HL-60 (cell line): ENCODE data around the gene GIGYF1.
A peak's percentile ranks its signal among the peaks of the same experiment; 100 is the strongest.
"Not testable (repeated sequence)": the region's sequence is repeated elsewhere in the genome, so short reads cannot be mapped to it uniquely, and the experiment has no call there.

Experiments used
- DNase-seq, 2 experiments: peaks; one replicate each; pipeline ENCODE4 v3.0.0-alpha.2; 2010 to 2020; ENCODE audit warnings: low read depth in 1 of 2, low spot score in 1 of 2
- H3K27ac ChIP-seq: fragments of 250-450 bp; sonication (Bioruptor Pico); replicated peaks from 2 replicates; pipeline ENCODE4 v1.5.1; 2020; ENCODE audit warnings: mild to moderate bottlenecking, moderate library complexity
- H3K27me3 ChIP-seq: fragments of 250-450 bp; sonication (Bioruptor Pico); 2 replicates; pipeline ENCODE4 v1.5.1; 2021; ENCODE audit warnings: mild to moderate bottlenecking, moderate library complexity; ENCODE audit not compliant: insufficient read depth, poor library complexity, severe bottlenecking
- H3K4me3 ChIP-seq: replicated peaks from 2 replicates; pipeline ENCODE4 v1.5.1; 2011; ENCODE audit warnings: mild to moderate bottlenecking, control low read depth, low read length; ENCODE audit not compliant: insufficient read depth
- CTCF ChIP-seq: IDR thresholded peaks from one replicate; pipeline ENCODE4 v1.5.1; 2011; ENCODE audit warnings: low read length, control low read depth, inconsistent platforms; ENCODE audit not compliant: insufficient read depth
- GABPA ChIP-seq: IDR thresholded peaks from 2 replicates; pipeline ENCODE4 v1.6.1; 2012; ENCODE audit warnings: low read depth
- POLR2AphosphoS5 ChIP-seq: IDR thresholded peaks from 2 replicates; pipeline ENCODE4 v1.6.1; 2012; ENCODE audit warnings: low read depth
- REST ChIP-seq: IDR thresholded peaks from 2 replicates; pipeline ENCODE4 v1.6.1; 2012; ENCODE audit warnings: low read depth; ENCODE audit not compliant: insufficient replicate concordance
- SPI1 ChIP-seq: IDR thresholded peaks from 2 replicates; pipeline ENCODE4 v1.6.1; 2012; ENCODE audit warnings: low read depth, mild to moderate bottlenecking, borderline replicate concordance

The GIGYF1 gene

GRCh38 chr7:100670074-100670473 is 24.0 kb downstream of the GIGYF1 start:
- TF ChIP-seq SPI1, result peak; percentile 76; the same call in 1 of the 2 replicates
- no peak for TF ChIP-seq GABPA
- no peak for DNase-seq
- Histone ChIP-seq H3K4me3 (no peak overlapping the region), H3K27me3 (no peaks in the 10 kb centered on the region), H3K27ac (no peak overlapping the region)

- DNase-seq, H3K4me3 ChIP-seq, H3K27me3 ChIP-seq, H3K27ac ChIP-seq: not testable (repeated sequence)
Measured at GRCh38 chr7:100669106-100669505, 24.9 kb downstream of the GIGYF1 start.

GRCh38 chr7:100668069-100668449 is 26.0 kb downstream of the GIGYF1 start:
- Histone ChIP-seq H3K4me3 (no peak overlapping the region), H3K27ac (no peak overlapping the region), H3K27me3 (no peaks in the 10 kb centered on the region)
- DNase-seq, result no peak
- TF ChIP-seq GABPA, result no peak
- no peak for TF ChIP-seq CTCF
- TF ChIP-seq POLR2AphosphoS5, result no peak
- no peak for TF ChIP-seq SPI1

- H3K4me3 ChIP-seq, result no peak overlapping the region
- no peaks in the 10 kb centered on the region for H3K27me3 ChIP-seq
- no peak overlapping the region for H3K27ac ChIP-seq
- no peak for TF ChIP-seq GABPA
- TF ChIP-seq CTCF, result no peak
- peak; percentile 85 for TF ChIP-seq SPI1
- TF ChIP-seq POLR2AphosphoS5, result no peak
- no peak for TF ChIP-seq REST
- no peak for DNase-seq
Measured at GRCh38 chr7:100667331-100668068, 26.6 kb downstream of the GIGYF1 start.

- H3K4me3 ChIP-seq, result no peak overlapping the region
- no peak overlapping the region for H3K27ac ChIP-seq
- no peaks in the 10 kb centered on the region for H3K27me3 ChIP-seq
- DNase-seq, result no peak
- no peak for TF ChIP-seq CTCF
- no peak for TF ChIP-seq GABPA
- no peak for TF ChIP-seq REST
- TF ChIP-seq POLR2AphosphoS5, result no peak
- no peak for TF ChIP-seq SPI1
Measured at GRCh38 chr7:100665168-100665726, 28.8 kb downstream of the GIGYF1 start.

GRCh38 chr7:100662194-100662776 is 31.8 kb downstream of the GIGYF1 start:
- H3K4me3 ChIP-seq, DNase-seq, H3K27ac ChIP-seq, H3K27me3 ChIP-seq: not testable (repeated sequence)
